ENCODE data around the gene WDPCP.

Gene WDPCP

GRCh38 chr2:63261137-63261621 lies 327.1 kb downstream of the WDPCP start:
- no peak overlapping the region for H3K9ac ChIP-seq (ENCODE audit: low read length)
- H3K4me3 ChIP-seq (ENCODE audit: low read depth, low read length) = no peak overlapping the region
- H3K27me3 ChIP-seq (ENCODE audit: control insufficient read depth, insufficient read depth, low read length) = no peaks in the 10 kb centered on the region
- H3K27ac ChIP-seq (ENCODE audit: low read depth, low read length) = no peak overlapping the region
- H3K9me3 ChIP-seq (ENCODE audit: control insufficient read depth, insufficient read depth, low read depth, low read length) = no peaks in the 10 kb centered on the region
- no peaks in the 10 kb centered on the region for H3K36me3 ChIP-seq (ENCODE audit: control insufficient read depth, insufficient read depth, low read length)
- peaks cover 8% of the 10 kb centered on the region; the same call in 1 of the 2 replicates for H3K4me1 ChIP-seq (ENCODE audit: control insufficient read depth, insufficient read depth, low read length)

GRCh38 chr2:63257473-63257872 lies 330.8 kb downstream of the WDPCP start:
- Histone ChIP-seq H3K4me1 (ENCODE audit: control insufficient read depth, insufficient read depth, low read length) (peaks cover 8% of the 10 kb centered on the region; the same call in 1 of the 2 replicates), H3K27ac (ENCODE audit: low read depth, low read length) (no peak overlapping the region), H3K27me3 (ENCODE audit: control insufficient read depth, insufficient read depth, low read length) (no peaks in the 10 kb centered on the region), H3K9me3 (ENCODE audit: control insufficient read depth, insufficient read depth, low read depth, low read length) (peaks cover 3% of the 10 kb centered on the region; the same call in 1 of the 2 replicates), H3K36me3 (ENCODE audit: control insufficient read depth, insufficient read depth, low read length) (no peaks in the 10 kb centered on the region), H3K9ac (ENCODE audit: low read length) (no peak overlapping the region), H3K4me3 (ENCODE audit: low read depth, low read length) (no peak overlapping the region)

- Histone ChIP-seq H3K4me3 (ENCODE audit: low read depth, low read length) (no peak overlapping the region), H3K9me3 (ENCODE audit: control insufficient read depth, insufficient read depth, low read depth, low read length) (no peaks in the 10 kb centered on the region), H3K36me3 (ENCODE audit: control insufficient read depth, insufficient read depth, low read length) (no peaks in the 10 kb centered on the region), H3K9ac (ENCODE audit: low read length) (no peak overlapping the region), H3K27me3 (ENCODE audit: control insufficient read depth, insufficient read depth, low read length) (no peaks in the 10 kb centered on the region), H3K27ac (ENCODE audit: low read depth, low read length) (no peak overlapping the region), H3K4me1 (ENCODE audit: control insufficient read depth, insufficient read depth, low read length) (no peaks in the 10 kb centered on the region; the same call in 1 of the 2 replicates)
These were observed 339.1 kb downstream of the WDPCP start for GRCh38 chr2:63249161-63249560.

GRCh38 chr2:63242747-63243146 lies 345.5 kb downstream of the WDPCP start:
- Histone ChIP-seq H3K9me3 (ENCODE audit: control insufficient read depth, insufficient read depth, low read depth, low read length) (no peaks in the 10 kb centered on the region), H3K4me1 (ENCODE audit: control insufficient read depth, insufficient read depth, low read length) (no peaks in the 10 kb centered on the region; the same call in 1 of the 2 replicates), H3K27ac (ENCODE audit: low read depth, low read length) (no peak overlapping the region), H3K4me3 (ENCODE audit: low read depth, low read length) (no peak overlapping the region), H3K27me3 (ENCODE audit: control insufficient read depth, insufficient read depth, low read length) (no peaks in the 10 kb centered on the region), H3K36me3 (ENCODE audit: control insufficient read depth, insufficient read depth, low read length) (no peaks in the 10 kb centered on the region), H3K9ac (ENCODE audit: low read length) (no peak overlapping the region)

- no peaks in the 10 kb centered on the region for H3K9me3 ChIP-seq (ENCODE audit: control insufficient read depth, insufficient read depth, low read depth, low read length)
- no peaks in the 10 kb centered on the region for H3K36me3 ChIP-seq (ENCODE audit: control insufficient read depth, insufficient read depth, low read length)
- H3K4me1 ChIP-seq (ENCODE audit: control insufficient read depth, insufficient read depth, low read length) = no peaks in the 10 kb centered on the region
- no peak overlapping the region for H3K27ac ChIP-seq (ENCODE audit: low read depth, low read length)
- no peaks in the 10 kb centered on the region for H3K27me3 ChIP-seq (ENCODE audit: control insufficient read depth, insufficient read depth, low read length)
- H3K9ac ChIP-seq (ENCODE audit: low read length) = no peak overlapping the region
- no peak overlapping the region for H3K4me3 ChIP-seq (ENCODE audit: low read depth, low read length)
These were observed 362.2 kb downstream of the WDPCP start for GRCh38 chr2:63225964-63226686.

GRCh38 chr2:63218800-63219526 lies 369.3 kb downstream of the WDPCP start:
- no peak overlapping the region for H3K27ac ChIP-seq (ENCODE audit: low read depth, low read length)
- no peak overlapping the region for H3K9ac ChIP-seq (ENCODE audit: low read length)
- H3K4me1 ChIP-seq (ENCODE audit: control insufficient read depth, insufficient read depth, low read length) = no peaks in the 10 kb centered on the region
- no peak overlapping the region for H3K4me3 ChIP-seq (ENCODE audit: low read depth, low read length)
- H3K27me3 ChIP-seq (ENCODE audit: control insufficient read depth, insufficient read depth, low read length) = no peaks in the 10 kb centered on the region
- no peaks in the 10 kb centered on the region for H3K36me3 ChIP-seq (ENCODE audit: control insufficient read depth, insufficient read depth, low read length)
- H3K9me3 ChIP-seq (ENCODE audit: control insufficient read depth, insufficient read depth, low read depth, low read length) = no peaks in the 10 kb centered on the region

GRCh38 chr2:63195310-63195709 lies 393.0 kb downstream of the WDPCP start:
- Histone ChIP-seq H3K4me3 (ENCODE audit: low read depth, low read length) (no peak overlapping the region), H3K9ac (ENCODE audit: low read length) (no peak overlapping the region), H3K27me3 (ENCODE audit: control insufficient read depth, insufficient read depth, low read length) (no peaks in the 10 kb centered on the region), H3K36me3 (ENCODE audit: control insufficient read depth, insufficient read depth, low read length) (no peaks in the 10 kb centered on the region), H3K9me3 (ENCODE audit: control insufficient read depth, insufficient read depth, low read depth, low read length) (peaks cover 8% of the 10 kb centered on the region; the same call in 1 of the 2 replicates), H3K4me1 (ENCODE audit: control insufficient read depth, insufficient read depth, low read length) (no peaks in the 10 kb centered on the region), H3K27ac (ENCODE audit: low read depth, low read length) (no peak overlapping the region)

GRCh38 chr2:63194175-63194574 lies 394.1 kb downstream of the WDPCP start:
- H3K27me3 ChIP-seq (ENCODE audit: control insufficient read depth, insufficient read depth, low read length) = no peaks in the 10 kb centered on the region
- no peak overlapping the region for H3K27ac ChIP-seq (ENCODE audit: low read depth, low read length)
- no peaks in the 10 kb centered on the region for H3K36me3 ChIP-seq (ENCODE audit: control insufficient read depth, insufficient read depth, low read length)

GRCh38 chr2:63192889-63193774 lies 395.1 kb downstream of the WDPCP start:
- no peak overlapping the region for H3K9ac ChIP-seq (ENCODE audit: low read length)
- H3K4me1 ChIP-seq (ENCODE audit: control insufficient read depth, insufficient read depth, low read length) = no peaks in the 10 kb centered on the region
- H3K27ac ChIP-seq (ENCODE audit: low read depth, low read length) = no peak overlapping the region
- H3K27me3 ChIP-seq (ENCODE audit: control insufficient read depth, insufficient read depth, low read length) = no peaks in the 10 kb centered on the region
- H3K36me3 ChIP-seq (ENCODE audit: control insufficient read depth, insufficient read depth, low read length) = no peaks in the 10 kb centered on the region
- H3K9me3 ChIP-seq (ENCODE audit: control insufficient read depth, insufficient read depth, low read depth, low read length) = 0 out of 2 replicates have a peak, but pooled peaks cover 2% of the 10 kb centered on the region
- no peak overlapping the region for H3K4me3 ChIP-seq (ENCODE audit: low read depth, low read length)

More at GRCh38 chr2:63194175-63194574, 394.1 kb downstream of the WDPCP start:
- Histone ChIP-seq H3K9me3 (ENCODE audit: control insufficient read depth, insufficient read depth, low read depth, low read length) (peaks cover under 1% of the 10 kb centered on the region; the same call in 1 of the 2 replicates), H3K9ac (ENCODE audit: low read length) (no peak overlapping the region), H3K4me1 (ENCODE audit: control insufficient read depth, insufficient read depth, low read length) (no peaks in the 10 kb centered on the region), H3K4me3 (ENCODE audit: low read depth, low read length) (no peak overlapping the region)

GRCh38 chr2:63192169-63192888 lies 395.9 kb downstream of the WDPCP start:
- no peak overlapping the region for H3K9ac ChIP-seq (ENCODE audit: low read length)
- no peaks in the 10 kb centered on the region for H3K27me3 ChIP-seq (ENCODE audit: control insufficient read depth, insufficient read depth, low read length)
- H3K4me3 ChIP-seq (ENCODE audit: low read depth, low read length) = no peak overlapping the region
- H3K9me3 ChIP-seq (ENCODE audit: control insufficient read depth, insufficient read depth, low read depth, low read length) = peaks cover 6% of the 10 kb centered on the region; the same call in 1 of the 2 replicates
- no peak overlapping the region for H3K27ac ChIP-seq (ENCODE audit: low read depth, low read length)
- H3K36me3 ChIP-seq (ENCODE audit: control insufficient read depth, insufficient read depth, low read length) = no peaks in the 10 kb centered on the region
- H3K4me1 ChIP-seq (ENCODE audit: control insufficient read depth, insufficient read depth, low read length) = no peaks in the 10 kb centered on the region

All from HUES6 (cell line).